Nephron progenitor cell (in vitro differentiated cells): ENCODE results near the gene WWOX.
"Not testable (repeated sequence)": the region's sequence is repeated elsewhere in the genome, so short reads cannot be mapped to it uniquely, and the experiment has no call there.

Source experiments
- DNase-seq: peaks from one replicate; pipeline ENCODE4 v3.0.0; 2021
- H3K27ac Mint-ChIP-seq: 2 replicates; pipeline ENCODE4 v1.8.0; 2021; ENCODE audit warnings: mild to moderate bottlenecking, moderate library complexity, mixed read lengths
- H3K27me3 Mint-ChIP-seq: 2 replicates; pipeline ENCODE4 v1.8.0; 2021; ENCODE audit warnings: mild to moderate bottlenecking, low read depth, mixed read lengths; ENCODE audit not compliant: poor library complexity
- H3K36me3 Mint-ChIP-seq: 2 replicates; pipeline ENCODE4 v1.8.0; 2021; ENCODE audit warnings: low read depth, mixed read lengths
- H3K4me1 Mint-ChIP-seq: 2 replicates; pipeline ENCODE4 v1.8.0; 2021; ENCODE audit warnings: mixed read lengths
- H3K4me3 Mint-ChIP-seq: 2 replicates; pipeline ENCODE4 v1.8.0; 2021; ENCODE audit warnings: mild to moderate bottlenecking, moderate library complexity, mixed read lengths
- H3K9me3 Mint-ChIP-seq: 2 replicates; pipeline ENCODE4 v1.8.0; 2021; ENCODE audit warnings: mild to moderate bottlenecking, moderate library complexity, mixed read lengths
- TF ChIP-seq, protein P1 (sequence below): fragments of 200-600 bp; sonication (generic); IDR thresholded peaks from 2 replicates; pipeline ENCODE4 v1.5.0; 2021; ENCODE audit warnings: antibody characterized with exemption

WWOX gene

DNA sequence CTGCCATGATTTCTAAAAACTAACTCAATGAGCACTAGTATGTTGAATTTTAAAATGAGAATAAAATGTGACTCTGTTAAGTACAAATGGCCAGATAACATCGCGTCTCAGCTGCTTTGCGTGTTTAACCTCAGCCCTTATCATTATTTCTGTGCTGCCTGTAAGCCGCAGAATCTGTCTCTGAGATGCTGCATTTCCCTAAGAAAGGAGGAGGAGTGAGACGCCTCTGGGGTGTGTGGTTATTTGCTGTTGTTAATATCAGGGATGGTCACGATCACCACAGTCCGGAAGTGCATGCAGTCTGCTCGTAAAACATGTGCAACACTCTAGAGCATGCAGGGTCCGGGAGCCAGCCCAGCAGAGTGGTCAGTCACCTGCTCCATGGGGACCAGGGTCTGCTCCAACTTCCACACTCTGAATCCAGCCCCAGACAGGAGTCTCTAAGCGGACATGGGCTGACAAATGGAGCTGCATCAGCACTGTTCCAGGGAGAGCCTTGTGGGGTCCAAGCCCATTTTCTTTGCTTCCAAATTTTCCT, 1158.6 kb downstream of the WWOX start:
- Mint-ChIP-seq H3K36me3 (no peaks in the 10 kb centered on the region), H3K27me3 (peaks cover 13% of the 10 kb centered on the region), H3K4me1 (peaks cover 44% of the 10 kb centered on the region), H3K4me3 (no peak overlapping the region), H3K9me3 (no peaks in the 10 kb centered on the region), H3K27ac (no peak overlapping the region)
- TF ChIP-seq, protein P1, sequence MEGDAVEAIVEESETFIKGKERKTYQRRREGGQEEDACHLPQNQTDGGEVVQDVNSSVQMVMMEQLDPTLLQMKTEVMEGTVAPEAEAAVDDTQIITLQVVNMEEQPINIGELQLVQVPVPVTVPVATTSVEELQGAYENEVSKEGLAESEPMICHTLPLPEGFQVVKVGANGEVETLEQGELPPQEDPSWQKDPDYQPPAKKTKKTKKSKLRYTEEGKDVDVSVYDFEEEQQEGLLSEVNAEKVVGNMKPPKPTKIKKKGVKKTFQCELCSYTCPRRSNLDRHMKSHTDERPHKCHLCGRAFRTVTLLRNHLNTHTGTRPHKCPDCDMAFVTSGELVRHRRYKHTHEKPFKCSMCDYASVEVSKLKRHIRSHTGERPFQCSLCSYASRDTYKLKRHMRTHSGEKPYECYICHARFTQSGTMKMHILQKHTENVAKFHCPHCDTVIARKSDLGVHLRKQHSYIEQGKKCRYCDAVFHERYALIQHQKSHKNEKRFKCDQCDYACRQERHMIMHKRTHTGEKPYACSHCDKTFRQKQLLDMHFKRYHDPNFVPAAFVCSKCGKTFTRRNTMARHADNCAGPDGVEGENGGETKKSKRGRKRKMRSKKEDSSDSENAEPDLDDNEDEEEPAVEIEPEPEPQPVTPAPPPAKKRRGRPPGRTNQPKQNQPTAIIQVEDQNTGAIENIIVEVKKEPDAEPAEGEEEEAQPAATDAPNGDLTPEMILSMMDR: no peak
- DNase-seq: no peak

DNA sequence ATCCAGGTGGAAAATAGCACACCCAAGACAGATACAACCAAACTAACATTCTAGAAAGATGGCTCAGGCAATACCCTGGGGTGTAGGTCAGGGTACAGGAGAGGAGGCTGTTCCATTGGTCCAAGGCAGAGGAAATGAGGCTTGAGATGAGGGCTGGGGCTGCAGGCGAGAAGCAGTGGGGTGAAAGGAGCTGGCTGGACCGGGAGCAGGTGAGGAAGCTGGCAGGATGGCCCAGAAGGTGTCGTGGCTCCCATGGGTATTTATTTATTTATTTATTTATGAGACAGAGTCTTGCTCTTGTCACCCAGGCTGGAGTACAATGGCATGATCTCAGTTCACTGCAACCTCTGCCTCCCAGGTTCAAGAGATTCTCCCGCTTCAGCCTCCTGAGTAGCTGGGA, 1161.4 kb downstream of the WWOX start:
- not testable (repeated sequence) for DNase-seq, H3K9me3 Mint-ChIP-seq, H3K36me3 Mint-ChIP-seq, H3K27ac Mint-ChIP-seq, H3K4me3 Mint-ChIP-seq
- Mint-ChIP-seq H3K4me1 (peaks cover 39% of the 10 kb centered on the region), H3K27me3 (peaks cover 24% of the 10 kb centered on the region)

DNA sequence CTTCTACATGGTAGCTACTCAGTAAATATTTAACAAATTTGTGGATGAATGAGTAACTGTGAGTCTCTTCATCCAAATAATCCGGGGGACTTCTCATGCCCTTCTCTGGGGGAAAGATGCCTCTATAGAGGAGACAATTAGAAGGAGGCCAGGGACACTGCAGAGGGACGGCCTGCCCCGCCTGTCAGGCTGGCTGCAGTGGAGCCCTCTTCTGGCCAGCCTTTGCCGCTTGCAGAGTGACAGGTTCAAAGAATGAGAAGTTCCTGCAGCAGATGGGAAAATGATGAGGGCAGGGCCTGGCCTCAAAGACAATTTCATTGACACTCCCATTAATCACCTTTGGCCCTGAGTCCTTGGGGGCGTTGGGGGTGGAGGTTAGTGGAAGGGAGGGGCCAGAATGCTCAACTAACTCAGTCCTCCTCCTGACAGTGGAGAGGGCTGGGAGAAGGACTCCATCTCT, 1162.1 kb downstream of the WWOX start:
- Mint-ChIP-seq H3K27ac (no peak overlapping the region), H3K36me3 (no peaks in the 10 kb centered on the region), H3K4me3 (no peak overlapping the region), H3K27me3 (peaks cover 28% of the 10 kb centered on the region), H3K9me3 (no peaks in the 10 kb centered on the region), H3K4me1 (peaks cover 39% of the 10 kb centered on the region)
- peak; percentile 61 for DNase-seq
- TF ChIP-seq, protein P1: peak; percentile 65

DNA sequence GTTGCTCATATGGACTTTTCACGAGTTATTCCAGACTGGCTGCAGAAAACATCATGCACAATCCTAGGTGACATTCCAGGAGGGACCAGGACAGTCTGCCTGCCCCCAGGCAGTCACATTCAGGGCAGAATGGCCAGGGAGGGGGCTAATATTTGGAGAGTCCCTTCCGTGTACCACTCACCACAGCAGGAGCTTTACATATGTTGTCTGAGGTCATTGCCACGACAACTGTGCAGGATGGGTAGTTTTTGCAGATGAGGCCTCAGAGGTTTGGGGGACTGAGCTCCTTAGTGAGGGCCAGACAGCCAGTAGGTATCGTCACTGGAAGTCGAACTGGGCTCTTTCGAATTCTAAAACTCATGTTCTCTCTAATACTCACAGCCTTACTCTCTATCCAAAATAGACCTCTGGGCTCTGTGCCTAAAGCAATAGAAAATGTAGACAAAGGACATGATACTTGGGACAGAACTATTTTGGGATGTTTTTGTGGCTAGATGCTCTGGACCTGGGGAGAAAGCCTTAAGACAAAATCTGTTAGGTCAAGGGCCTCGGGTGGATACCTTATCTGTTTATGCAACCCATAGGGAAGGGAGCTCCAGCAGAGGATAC, 1162.6 kb downstream of the WWOX start:
- DNase-seq: no peak
- Mint-ChIP-seq H3K27ac (no peak overlapping the region), H3K9me3 (no peaks in the 10 kb centered on the region), H3K4me1 (peaks cover 39% of the 10 kb centered on the region), H3K4me3 (no peak overlapping the region), H3K36me3 (no peaks in the 10 kb centered on the region), H3K27me3 (peaks cover 32% of the 10 kb centered on the region)
- TF ChIP-seq, protein P1: no peak
